Measurements from ENCODE around the gene CFAP74. TPM values are rescaled to one million over a fixed set of nuclear protein-coding genes. Genes with fewer than 3 reads are reported as not detected.

CFAP74 gene, protein sequence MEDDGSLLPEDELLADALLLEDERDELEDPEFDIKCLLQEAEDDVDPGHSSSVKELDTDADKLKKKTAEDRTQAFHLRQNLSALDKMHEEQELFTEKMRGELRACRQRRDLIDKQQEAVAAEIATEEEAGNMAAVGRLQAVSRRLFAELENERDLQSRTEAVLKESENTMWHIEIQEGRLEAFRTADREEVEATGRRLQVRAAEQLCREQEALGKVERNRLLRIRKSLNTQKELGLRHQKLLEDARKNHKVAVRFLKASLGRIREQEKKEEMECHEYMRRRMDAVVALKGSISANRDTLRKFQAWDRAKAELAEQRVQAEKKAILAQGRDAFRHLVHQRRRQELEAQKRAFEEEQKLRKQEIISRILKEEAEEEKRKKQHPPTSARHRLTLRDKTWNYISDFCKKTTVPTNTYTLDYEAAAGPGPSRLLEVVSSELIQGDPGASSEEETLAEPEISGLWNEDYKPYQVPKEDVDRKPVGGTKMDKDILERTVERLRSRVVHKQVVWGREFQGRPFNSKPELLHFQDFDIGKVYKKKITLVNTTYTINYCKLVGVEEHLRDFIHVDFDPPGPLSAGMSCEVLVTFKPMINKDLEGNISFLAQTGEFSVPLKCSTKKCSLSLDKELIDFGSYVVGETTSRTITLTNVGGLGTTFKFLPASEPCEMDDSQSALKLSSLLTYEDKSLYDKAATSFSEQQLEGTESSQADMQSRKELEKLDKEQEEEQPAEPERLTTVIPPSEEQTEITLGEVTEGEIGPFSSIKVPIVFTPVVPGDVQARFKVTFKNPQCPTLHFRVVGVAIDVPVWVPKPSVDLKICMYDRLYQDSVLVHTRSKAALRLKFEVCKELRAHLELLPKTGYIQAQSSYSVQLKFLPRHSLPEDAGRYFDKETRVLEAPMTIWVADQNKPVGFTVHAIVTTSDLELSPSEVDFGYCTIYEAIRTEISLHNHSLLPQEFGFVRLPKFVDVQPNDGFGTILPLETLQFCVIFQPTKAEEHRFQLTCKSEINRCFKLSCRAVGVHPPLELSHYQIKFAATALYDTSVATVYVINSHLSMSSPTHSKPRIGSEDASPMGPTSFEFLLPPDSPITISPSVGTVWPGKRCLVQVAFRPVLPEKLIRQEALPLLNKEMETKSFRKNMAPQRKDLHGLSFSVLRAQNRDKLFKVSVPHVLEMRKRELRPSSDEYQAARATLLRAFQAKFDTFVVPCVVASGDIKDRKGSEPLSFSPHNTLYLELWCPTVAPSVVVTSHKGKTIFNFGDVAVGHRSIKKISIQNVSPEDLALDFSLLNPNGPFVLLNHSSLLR (N-terminal part only)
- total RNA-seq (not detected), polyA plus RNA-seq (under 1 TPM in 1 of 2 donors, not detected in 1; 0.03 TPM)
- long read RNA-seq, donor 1, result 0 reads
- long read RNA-seq, donor 2, result 0 reads
- long read RNA-seq, donor 3, result 0 reads

GRCh38 chr1:2003541-2004131, at the start of gene CFAP74:
TSS of gene CFAP74 (minus strand) at chr1:2003786. CDS start at chr1:1990956, 12,830 bp downstream.
- TF ChIP-seq, protein P1, sequence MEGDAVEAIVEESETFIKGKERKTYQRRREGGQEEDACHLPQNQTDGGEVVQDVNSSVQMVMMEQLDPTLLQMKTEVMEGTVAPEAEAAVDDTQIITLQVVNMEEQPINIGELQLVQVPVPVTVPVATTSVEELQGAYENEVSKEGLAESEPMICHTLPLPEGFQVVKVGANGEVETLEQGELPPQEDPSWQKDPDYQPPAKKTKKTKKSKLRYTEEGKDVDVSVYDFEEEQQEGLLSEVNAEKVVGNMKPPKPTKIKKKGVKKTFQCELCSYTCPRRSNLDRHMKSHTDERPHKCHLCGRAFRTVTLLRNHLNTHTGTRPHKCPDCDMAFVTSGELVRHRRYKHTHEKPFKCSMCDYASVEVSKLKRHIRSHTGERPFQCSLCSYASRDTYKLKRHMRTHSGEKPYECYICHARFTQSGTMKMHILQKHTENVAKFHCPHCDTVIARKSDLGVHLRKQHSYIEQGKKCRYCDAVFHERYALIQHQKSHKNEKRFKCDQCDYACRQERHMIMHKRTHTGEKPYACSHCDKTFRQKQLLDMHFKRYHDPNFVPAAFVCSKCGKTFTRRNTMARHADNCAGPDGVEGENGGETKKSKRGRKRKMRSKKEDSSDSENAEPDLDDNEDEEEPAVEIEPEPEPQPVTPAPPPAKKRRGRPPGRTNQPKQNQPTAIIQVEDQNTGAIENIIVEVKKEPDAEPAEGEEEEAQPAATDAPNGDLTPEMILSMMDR (IDR thresholded peaks at IDR 0.05), result no peak
- peaks cover 4 to 80% (median 64%) of the 10 kb centered on the region in 7 donors for H3K27me3 ChIP-seq
- no peaks in the 10 kb centered on the region for H3K36me3 ChIP-seq
- no peak within 1 kb of the TSS for H3K27ac ChIP-seq
- H3K4me3 ChIP-seq, result peak within 1 kb of the TSS in 4 of 10 donors; percentile 6 to 24 (median 16)
- no peaks in the 10 kb centered on the region for H3K9me3 ChIP-seq
- ATAC-seq, result peak in 4 of 8 donors; percentile 23 to 52 (median 44)
- peak; percentile 30 to 41 for DNase-seq
- intact Hi-C loops (cut with DNase I), result no loop called here
- peaks cover 0 to 7% (median 0%) of the 10 kb centered on the region in 9 donors for H3K4me1 ChIP-seq
- WGBS, 2 donors, result 4 to 7% methylated on average over 49 of the region's 49 CpGs

GRCh38 chr1:2053217-2053616, 49.6 kb upstream of the CFAP74 start:
- H3K27me3 ChIP-seq, result peaks cover 0 to 40% (median 39%) of the 10 kb centered on the region in 7 donors
- intact Hi-C loops (cut with DNase I), result no loop called here

GRCh38 chr1:2052756-2053155, 49.2 kb upstream of the CFAP74 start:
- 86 to 89% methylated on average over 10 of the region's 10 CpGs for WGBS, 2 donors
- TF ChIP-seq, protein P1 (IDR thresholded peaks at IDR 0.05), result no peak
- ATAC-seq (no peak), DNase-seq (no peak)
- peaks cover 0 to 44% (median 44%) of the 10 kb centered on the region in 7 donors for H3K27me3 ChIP-seq
- no peak overlapping the region for H3K4me3 ChIP-seq
- intact Hi-C loops (cut with DNase I), result no loop called here
- H3K4me1 ChIP-seq, result peaks cover 3 to 13% (median 7%) of the 10 kb centered on the region in 9 donors
- H3K9me3 ChIP-seq, result no peaks in the 10 kb centered on the region
- H3K27ac ChIP-seq, result no peak overlapping the region
- H3K36me3 ChIP-seq, result peaks cover 0 to 6% (median 0%) of the 10 kb centered on the region in 9 donors

More at GRCh38 chr1:2053217-2053616, 49.6 kb upstream of the CFAP74 start:
- H3K27ac ChIP-seq, result no peak overlapping the region
- H3K4me3 ChIP-seq, result no peak overlapping the region
- TF ChIP-seq, protein P1 (IDR thresholded peaks at IDR 0.05), result no peak
- 88 to 90% methylated on average over 17 of the region's 17 CpGs for WGBS, 2 donors
- H3K9me3 ChIP-seq, result no peaks in the 10 kb centered on the region
- peaks cover 3 to 13% (median 7%) of the 10 kb centered on the region in 9 donors for H3K4me1 ChIP-seq
- DNase-seq (peak in 1 of 2 donors; percentile 2), ATAC-seq (no peak)
- peaks cover 0 to 6% (median 0%) of the 10 kb centered on the region in 9 donors for H3K36me3 ChIP-seq
